Aorta (tissue), 5 donors: ENCODE measurements around the gene PCDHGB7. TPM values are rescaled to one million over a fixed set of nuclear protein-coding genes. Genes with fewer than 3 reads are reported as not detected.
"Not testable (repeated sequence)": the region's sequence is repeated elsewhere in the genome, so short reads cannot be mapped to it uniquely, and the experiment has no call there.

ENCODE experiments used
- ATAC-seq: fragments of 200-7000 bp; cut with Tn5 transposase; one replicate; pipeline ENCODE4 v1.9.1; 2022; ENCODE audit warnings: moderate library complexity; ENCODE audit not compliant: low FRiP score
- DNase-seq, 2 donors: peaks; one replicate each; pipeline ENCODE4 v3.0.0-alpha.2; 2020
- H3K27ac ChIP-seq, 2 donors: one replicate each; pipeline ENCODE4 v1.5.1; 2013; ENCODE audit warnings: low read length in 2 of 2, mild to moderate bottlenecking in 2 of 2, moderate library complexity in 2 of 2, control low read depth in 1 of 2, inconsistent platforms in 1 of 2, low read depth in 1 of 2
- H3K27me3 ChIP-seq, 2 donors: one replicate each; pipeline ENCODE4 v1.6.1; 2013; ENCODE audit warnings: control low read depth in 1 of 2, low read length in 1 of 2, mild to moderate bottlenecking in 1 of 2, moderate library complexity in 1 of 2; ENCODE audit not compliant: insufficient read depth in 2 of 2, control insufficient read depth in 1 of 2
- H3K36me3 ChIP-seq, 2 donors: one replicate each; pipeline ENCODE4 v1.6.1; 2013; ENCODE audit warnings: control low read depth in 1 of 2, low read length in 1 of 2, mild to moderate bottlenecking in 1 of 2; ENCODE audit not compliant: insufficient read depth in 2 of 2, control insufficient read depth in 1 of 2
- H3K4me1 ChIP-seq, 2 donors: one replicate each; pipeline ENCODE4 v1.6.1; 2013; ENCODE audit warnings: low read length in 2 of 2, control low read depth in 1 of 2, mild to moderate bottlenecking in 1 of 2, moderate library complexity in 1 of 2; ENCODE audit not compliant: insufficient read depth in 2 of 2, control insufficient read depth in 1 of 2
- H3K4me3 ChIP-seq, 2 donors: one replicate each; pipeline ENCODE4 v1.5.1; 2013; ENCODE audit warnings: low read length in 2 of 2, control low read depth in 1 of 2, mild to moderate bottlenecking in 1 of 2
- H3K9me3 ChIP-seq: one replicate; pipeline ENCODE4 v1.6.1; 2013; ENCODE audit warnings: mild to moderate bottlenecking, low read length; ENCODE audit not compliant: control insufficient read depth
- WGBS, 2 donors: extraction: QIAGEN DNeasy Blood & Tissue Kit; methylation state at CpG; one replicate each; pipeline ENCODE4 v1.1.7; 2013; 5-methylcytosine and 5-hydroxymethylcytosine counted together
- intact Hi-C, 2 donors: fragments of 100-400 bp; cut with DNase I; formaldehyde crosslinking; loops; one replicate each; pipeline versions ENCODE4 v1.14.2 to v1.15.0; 2022
- polyA plus RNA-seq, 2 donors: library from polyadenylated mRNA; stranded (reverse); fragments of 200-250 nt; gene quantifications; one replicate each; pipeline ENCODE4 v1.2.3, GENCODE V29; 2013
- total RNA-seq, 2 donors: library from RNA; stranded (reverse); fragmentation: NEBNext Ultra II Directional; extraction: Animal tissue kit (Norgen Biotek cat#: 25700); gene quantifications; one replicate each; pipeline ENCODE4 v1.2.1, GENCODE V29; 2021
- donor health status: healthy with polysubstance abuse.
- donor health status: Bipolar disorder and iron deficiency.
- donor health status: DM: no; HTN: no; CAD: no.
- donor health status: DM: no; HTN: no; CAD: no.
- donor health status: DM: yes; HTN: yes; CAD: no.

The PCDHGB7 gene
- total and polyA plus RNA-seq, 4 donors = 2.1 to 24.7 (median 8.3) TPM

DNA sequence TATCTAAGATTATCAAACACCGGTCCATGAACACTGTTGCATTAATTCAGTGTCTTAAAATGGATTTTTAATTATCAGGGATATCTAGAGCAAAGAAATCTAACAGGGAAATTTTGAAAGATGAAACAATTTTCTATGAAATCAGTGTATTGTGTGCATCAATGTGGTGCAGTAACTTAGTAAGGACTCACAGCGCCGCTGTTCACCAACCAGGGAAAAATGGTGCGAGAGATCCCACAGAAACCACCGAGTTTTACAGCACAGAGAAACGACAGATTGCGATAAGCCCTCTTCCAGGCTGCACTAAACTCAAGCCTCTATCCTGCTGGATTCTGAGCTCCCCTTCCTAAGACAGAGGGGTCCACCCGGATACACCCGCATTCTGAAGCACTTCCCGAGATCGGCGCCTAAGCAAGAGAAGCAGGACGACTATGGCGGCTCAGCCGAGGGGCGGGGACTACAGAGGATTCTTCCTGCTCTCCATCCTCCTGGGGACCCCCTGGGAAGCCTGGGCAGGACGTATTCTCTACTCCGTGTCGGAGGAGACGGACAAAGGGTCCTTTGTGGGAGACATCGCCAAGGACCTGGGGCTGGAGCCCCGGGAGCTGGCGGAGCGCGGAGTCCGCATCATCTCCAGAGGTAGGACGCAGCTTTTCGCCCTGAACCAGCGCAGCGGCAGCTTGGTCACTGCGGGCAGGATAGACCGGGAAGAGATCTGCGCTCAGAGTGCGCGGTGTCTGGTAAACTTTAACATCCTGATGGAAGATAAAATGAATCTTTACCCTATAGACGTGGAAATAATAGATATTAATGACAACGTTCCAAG lies 34.8 kb upstream of the PCDHGB7 start, which contains the start of gene PCDHGA7:
PCDHGA7 (plus strand) TSS at position 274 of the 826 bp plus-strand sequence; CDS start at position 432, 158 bp downstream.
- no peak for ATAC-seq
- Histone ChIP-seq H3K9me3 (peaks cover 20% of the 10 kb centered on the region), H3K4me3 (no peak within 1 kb of the TSS), H3K36me3 (no peaks in the 10 kb centered on the region), H3K27me3 (no peaks in the 10 kb centered on the region), H3K27ac (no peak within 1 kb of the TSS), H3K4me1 (no peaks in the 10 kb centered on the region)
- peak in 1 of 2 donors; percentile 58 for DNase-seq
- intact Hi-C loops = no loop called here
- 13 to 14% methylated on average over 37 of the region's 37 CpGs for WGBS, 2 donors

GRCh38 chr5:141383345-141383744 lies 34.1 kb upstream of the PCDHGB7 start:
- H3K27me3 ChIP-seq = no peaks in the 10 kb centered on the region
- 27 to 37% methylated on average over 21 of the region's 21 CpGs for WGBS, 2 donors
- DNase-seq (peak in 1 of 2 donors; percentile 43), ATAC-seq (no peak)
- no peaks in the 10 kb centered on the region for H3K4me1 ChIP-seq
- H3K9me3 ChIP-seq = peaks cover 20% of the 10 kb centered on the region
- H3K4me3 ChIP-seq = no peak overlapping the region
- no peak overlapping the region for H3K27ac ChIP-seq
- intact Hi-C loops = no loop called here
- no peaks in the 10 kb centered on the region for H3K36me3 ChIP-seq

DNA sequence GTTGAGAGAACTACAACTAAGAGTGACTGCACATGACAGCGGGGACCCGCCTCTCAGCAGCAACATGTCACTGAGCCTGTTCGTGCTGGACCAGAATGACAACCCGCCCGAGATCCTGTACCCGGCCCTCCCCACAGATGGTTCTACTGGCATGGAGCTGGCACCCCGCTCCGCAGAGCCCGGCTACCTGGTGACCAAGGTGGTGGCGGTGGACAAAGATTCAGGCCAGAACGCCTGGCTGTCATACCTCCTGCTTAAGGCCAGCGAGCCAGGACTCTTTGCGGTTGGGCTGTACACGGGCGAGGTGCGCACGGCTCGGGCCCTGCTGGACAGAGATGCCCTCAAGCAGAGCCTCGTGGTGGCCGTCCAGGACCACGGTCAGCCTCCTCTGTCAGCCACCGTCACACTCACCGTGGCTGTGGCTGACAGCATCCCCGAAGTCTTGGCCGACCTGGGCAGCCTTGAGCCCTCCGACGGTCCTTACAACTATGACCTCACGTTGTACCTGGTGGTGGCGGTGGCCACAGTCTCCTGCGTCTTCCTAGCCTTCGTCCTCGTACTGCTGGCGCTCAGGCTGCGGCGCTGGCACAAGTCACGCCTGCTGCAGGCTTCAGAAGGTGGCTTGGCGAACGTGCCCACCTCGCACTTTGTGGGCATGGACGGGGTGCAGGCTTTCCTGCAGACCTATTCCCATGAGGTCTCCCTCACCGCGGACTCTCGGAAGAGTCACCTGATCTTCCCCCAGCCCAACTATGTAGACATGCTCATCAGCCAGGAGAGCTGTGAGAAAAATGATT lies 32.8 kb upstream of the PCDHGB7 start:
- no peaks in the 10 kb centered on the region for H3K27me3 ChIP-seq
- intact Hi-C loops = no loop called here
- H3K4me3 ChIP-seq = no peak overlapping the region
- no peak overlapping the region for H3K27ac ChIP-seq
- ATAC-seq (no peak), DNase-seq (peak in 1 of 2 donors; percentile 56)
- no peaks in the 10 kb centered on the region for H3K36me3 ChIP-seq
- H3K9me3 ChIP-seq = peaks cover 31% of the 10 kb centered on the region
- no peaks in the 10 kb centered on the region for H3K4me1 ChIP-seq
- 39 to 43% methylated on average over 43 of the region's 43 CpGs for WGBS, 2 donors

DNA sequence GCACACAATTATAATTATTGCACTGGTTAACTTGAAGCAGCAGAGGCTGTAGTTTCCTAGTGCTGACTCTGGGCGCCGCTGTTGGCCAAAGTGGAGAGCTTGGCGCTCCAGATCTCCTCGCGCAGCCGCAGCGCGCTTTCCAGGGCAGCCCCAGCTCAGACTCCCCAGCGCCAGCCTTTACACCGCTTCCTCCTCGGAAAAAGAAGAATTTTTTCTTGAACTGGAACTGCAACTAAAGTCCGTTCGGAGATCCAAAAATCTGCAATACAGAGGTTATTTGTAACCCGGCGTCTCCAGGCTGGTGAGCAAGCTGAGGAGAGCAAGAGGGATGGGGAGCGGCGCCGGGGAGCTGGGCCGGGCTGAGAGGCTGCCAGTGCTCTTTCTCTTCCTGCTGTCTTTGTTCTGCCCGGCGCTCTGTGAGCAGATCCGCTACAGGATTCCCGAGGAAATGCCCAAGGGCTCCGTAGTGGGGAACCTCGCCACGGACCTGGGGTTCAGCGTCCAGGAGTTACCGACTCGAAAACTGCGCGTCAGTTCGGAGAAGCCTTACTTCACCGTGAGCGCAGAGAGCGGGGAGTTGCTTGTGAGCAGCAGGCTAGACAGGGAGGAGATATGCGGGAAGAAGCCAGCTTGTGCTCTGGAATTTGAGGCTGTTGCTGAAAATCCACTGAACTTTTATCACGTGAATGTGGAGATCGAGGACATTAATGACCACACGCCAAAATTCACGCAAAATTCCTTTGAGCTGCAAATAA lies 29.7 kb upstream of the PCDHGB7 start, which contains the start of gene PCDHGB4:
PCDHGB4 (plus strand) TSS at position 142 of the 755 bp plus-strand sequence; CDS start at position 329, 187 bp downstream.
- intact Hi-C loops, H3K4me1 ChIP-seq, ATAC-seq, H3K36me3 ChIP-seq, H3K27me3 ChIP-seq, H3K27ac ChIP-seq, H3K4me3 ChIP-seq: not testable (repeated sequence)
- 7 to 12% methylated on average over 17 to 22 of the region's 40 CpGs for WGBS, 2 donors
- H3K9me3 ChIP-seq = peaks cover 36% of the 10 kb centered on the region
- peak in 1 of 2 donors; percentile 74 for DNase-seq

- H3K4me1 ChIP-seq = no peaks in the 10 kb centered on the region
- intact Hi-C loops = no loop called here
- ATAC-seq = no peak
- 37 to 44% methylated on average over 10 of the region's 10 CpGs for WGBS, 2 donors
- H3K36me3 ChIP-seq = no peaks in the 10 kb centered on the region
- no peak overlapping the region for H3K4me3 ChIP-seq
- DNase-seq = no peak
- peaks cover 36% of the 10 kb centered on the region for H3K9me3 ChIP-seq
- no peaks in the 10 kb centered on the region for H3K27me3 ChIP-seq
- H3K27ac ChIP-seq = no peak overlapping the region
Measured at GRCh38 chr5:141388661-141389060, 28.8 kb upstream of the PCDHGB7 start.

- H3K36me3 ChIP-seq = no peaks in the 10 kb centered on the region
- H3K27ac ChIP-seq = no peak overlapping the region
- DNase-seq (peak in 1 of 2 donors; percentile 58), ATAC-seq (no peak)
- no peak overlapping the region for H3K4me3 ChIP-seq
- peaks cover 37% of the 10 kb centered on the region for H3K9me3 ChIP-seq
- H3K27me3 ChIP-seq = no peaks in the 10 kb centered on the region
- intact Hi-C loops = no loop called here
- H3K4me1 ChIP-seq = no peaks in the 10 kb centered on the region
- 24 to 32% methylated on average over 77 of the region's 77 CpGs for WGBS, 2 donors
Measured at GRCh38 chr5:141389153-141390042, 28.1 kb upstream of the PCDHGB7 start.

GRCh38 chr5:141392429-141393198 lies 24.9 kb upstream of the PCDHGB7 start, which contains the start of gene PCDHGA8:
TSS of gene PCDHGA8 (plus strand) at chr5:141392633. CDS start at chr5:141392814, 181 bp downstream.
- WGBS, 2 donors = 21 to 27% methylated on average over 38 of the region's 38 CpGs
- ATAC-seq (no peak), DNase-seq (peak in 1 of 2 donors; percentile 67)
- Histone ChIP-seq H3K36me3 (no peaks in the 10 kb centered on the region), H3K27ac (no peak within 1 kb of the TSS), H3K4me3 (no peak within 1 kb of the TSS), H3K9me3 (peaks cover 34% of the 10 kb centered on the region), H3K27me3 (no peaks in the 10 kb centered on the region), H3K4me1 (no peaks in the 10 kb centered on the region)
- intact Hi-C loops = no loop called here
